GM12873 (cell line): ENCODE results near the gene MTCL3.

ENCODE experiments used
- TF ChIP-seq, protein P1 (sequence below): IDR thresholded peaks from 2 replicates; pipeline ENCODE4 v1.5.1; 2012; ENCODE audit warnings: low read depth, mild to moderate bottlenecking, moderate library complexity, low read length, control low read depth; ENCODE audit not compliant: insufficient read depth; ENCODE audit errors: missing control alignments

Gene MTCL3

DNA sequence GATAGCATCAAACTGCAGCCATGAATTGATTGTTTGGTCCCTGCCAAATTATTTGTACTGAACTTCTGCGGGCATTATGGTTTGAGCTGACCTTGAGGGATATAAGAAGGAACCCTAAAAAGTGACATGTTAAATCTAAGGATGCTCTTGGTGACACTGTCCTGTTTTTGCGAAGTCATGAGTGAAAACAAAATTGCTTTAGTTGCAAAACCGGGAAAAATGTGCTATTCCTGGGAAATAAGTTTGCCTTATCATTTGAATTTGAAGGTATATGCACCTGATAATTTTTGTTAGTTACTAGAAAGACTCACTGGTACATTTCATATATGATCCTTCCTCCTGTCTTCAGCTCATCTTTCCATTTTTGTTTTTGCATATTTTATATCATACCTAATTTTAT is 67.7 kb downstream of the MTCL3 start:
- TF ChIP-seq, protein P1, sequence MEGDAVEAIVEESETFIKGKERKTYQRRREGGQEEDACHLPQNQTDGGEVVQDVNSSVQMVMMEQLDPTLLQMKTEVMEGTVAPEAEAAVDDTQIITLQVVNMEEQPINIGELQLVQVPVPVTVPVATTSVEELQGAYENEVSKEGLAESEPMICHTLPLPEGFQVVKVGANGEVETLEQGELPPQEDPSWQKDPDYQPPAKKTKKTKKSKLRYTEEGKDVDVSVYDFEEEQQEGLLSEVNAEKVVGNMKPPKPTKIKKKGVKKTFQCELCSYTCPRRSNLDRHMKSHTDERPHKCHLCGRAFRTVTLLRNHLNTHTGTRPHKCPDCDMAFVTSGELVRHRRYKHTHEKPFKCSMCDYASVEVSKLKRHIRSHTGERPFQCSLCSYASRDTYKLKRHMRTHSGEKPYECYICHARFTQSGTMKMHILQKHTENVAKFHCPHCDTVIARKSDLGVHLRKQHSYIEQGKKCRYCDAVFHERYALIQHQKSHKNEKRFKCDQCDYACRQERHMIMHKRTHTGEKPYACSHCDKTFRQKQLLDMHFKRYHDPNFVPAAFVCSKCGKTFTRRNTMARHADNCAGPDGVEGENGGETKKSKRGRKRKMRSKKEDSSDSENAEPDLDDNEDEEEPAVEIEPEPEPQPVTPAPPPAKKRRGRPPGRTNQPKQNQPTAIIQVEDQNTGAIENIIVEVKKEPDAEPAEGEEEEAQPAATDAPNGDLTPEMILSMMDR = no peak

DNA sequence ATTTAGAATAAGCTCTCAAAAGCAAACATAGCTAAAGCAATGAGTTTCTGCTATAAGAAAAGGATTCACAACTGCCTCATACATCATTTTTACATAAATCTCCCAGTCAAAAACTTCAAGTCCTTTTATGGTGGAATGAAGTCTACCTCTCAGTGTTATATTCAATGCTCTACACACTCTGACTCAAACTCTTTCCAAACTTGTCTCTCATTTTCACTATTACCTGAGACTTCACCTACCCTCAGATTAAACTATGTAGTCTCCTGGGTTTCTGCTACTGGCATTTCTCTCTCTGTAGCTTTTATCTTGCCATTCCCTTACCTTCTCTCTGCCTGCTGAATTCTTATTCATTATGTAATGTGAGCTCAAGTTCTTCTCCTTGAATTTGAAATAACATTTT is 71.4 kb downstream of the MTCL3 start:
- TF ChIP-seq, protein P1 = no peak

DNA sequence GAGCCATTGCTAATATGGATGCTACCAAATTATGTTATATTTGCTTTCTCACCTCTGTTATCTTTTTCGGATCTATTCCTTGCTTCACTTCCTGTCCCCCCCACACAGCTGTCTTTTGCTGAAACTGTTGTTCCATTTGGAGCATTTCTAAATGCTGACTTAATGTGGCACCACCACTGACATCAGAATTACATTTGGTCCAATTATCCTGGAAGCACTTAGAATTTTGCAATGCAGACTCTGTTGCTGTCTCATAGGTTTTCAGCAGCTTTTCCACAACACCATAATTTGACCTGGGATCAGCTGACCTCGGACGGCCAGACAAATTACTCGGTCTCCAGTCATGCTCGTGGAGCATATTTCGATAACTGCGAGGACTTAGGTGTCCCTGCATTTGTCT is 72.8 kb downstream of the MTCL3 start:
- TF ChIP-seq, protein P1 = no peak

DNA sequence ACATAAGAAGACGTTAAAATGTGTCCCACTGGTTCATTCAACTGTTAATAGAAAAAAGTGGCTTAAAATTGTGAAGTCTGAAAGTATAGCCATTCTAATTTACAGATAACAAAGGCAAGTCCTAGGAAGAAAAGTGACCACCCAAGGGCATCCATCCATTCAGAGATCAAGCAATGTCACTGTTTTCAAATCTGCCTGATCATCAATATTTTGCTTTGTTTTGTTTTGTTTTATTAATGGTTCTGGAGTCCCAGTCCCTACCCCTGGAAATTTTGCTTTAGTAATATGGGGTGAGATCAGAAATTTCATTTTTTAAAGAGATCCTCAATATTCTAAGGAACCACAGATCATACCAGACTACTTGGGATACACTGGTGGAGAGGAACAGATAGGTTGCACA is 77.3 kb downstream of the MTCL3 start:
- TF ChIP-seq, protein P1 = no peak

DNA sequence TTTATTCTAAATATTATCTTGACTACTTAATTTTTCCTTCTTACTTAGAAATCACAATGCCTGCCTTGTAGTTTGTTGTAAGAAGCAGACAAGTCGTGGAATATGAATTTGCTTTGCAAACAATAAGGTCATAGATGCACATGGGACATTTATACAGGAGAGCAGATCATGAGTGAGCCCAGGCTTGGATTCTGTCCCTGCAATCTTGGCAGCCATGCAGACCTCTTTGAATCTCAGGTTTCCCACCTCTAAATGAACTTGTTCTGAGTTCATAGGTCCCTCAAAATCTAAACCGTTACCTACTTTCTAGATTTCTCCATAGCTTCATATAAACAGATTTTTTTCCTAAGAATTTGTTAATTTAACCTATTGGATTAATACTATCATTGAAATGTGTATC is 79.4 kb downstream of the MTCL3 start:
- TF ChIP-seq, protein P1 = no peak

DNA sequence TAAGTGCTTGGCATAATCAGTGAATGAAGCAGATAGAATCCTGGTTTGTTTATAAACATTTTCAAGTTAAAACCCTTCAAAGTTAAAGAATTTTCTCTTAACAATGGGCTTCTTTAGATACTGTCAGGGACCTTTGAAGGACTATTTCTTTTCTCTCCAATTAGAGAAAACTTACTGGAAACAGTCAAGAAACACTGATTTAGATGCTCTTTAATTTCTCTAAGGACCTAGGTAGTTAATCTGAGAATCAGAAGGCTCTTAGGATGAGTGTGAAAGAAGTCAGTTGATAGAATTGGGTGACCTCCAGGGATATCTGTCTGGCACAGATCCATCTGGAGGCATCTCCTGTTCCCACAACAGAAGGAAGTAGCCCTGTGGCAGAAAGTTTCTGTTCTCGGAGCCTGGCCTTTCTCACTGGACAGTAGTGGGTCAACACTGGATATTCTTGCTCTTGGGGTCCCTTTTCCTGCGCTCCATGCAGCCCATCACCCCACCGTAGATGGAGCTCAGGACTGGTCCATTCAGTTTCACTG is 82.5 kb downstream of the MTCL3 start:
- TF ChIP-seq, protein P1 = no peak

DNA sequence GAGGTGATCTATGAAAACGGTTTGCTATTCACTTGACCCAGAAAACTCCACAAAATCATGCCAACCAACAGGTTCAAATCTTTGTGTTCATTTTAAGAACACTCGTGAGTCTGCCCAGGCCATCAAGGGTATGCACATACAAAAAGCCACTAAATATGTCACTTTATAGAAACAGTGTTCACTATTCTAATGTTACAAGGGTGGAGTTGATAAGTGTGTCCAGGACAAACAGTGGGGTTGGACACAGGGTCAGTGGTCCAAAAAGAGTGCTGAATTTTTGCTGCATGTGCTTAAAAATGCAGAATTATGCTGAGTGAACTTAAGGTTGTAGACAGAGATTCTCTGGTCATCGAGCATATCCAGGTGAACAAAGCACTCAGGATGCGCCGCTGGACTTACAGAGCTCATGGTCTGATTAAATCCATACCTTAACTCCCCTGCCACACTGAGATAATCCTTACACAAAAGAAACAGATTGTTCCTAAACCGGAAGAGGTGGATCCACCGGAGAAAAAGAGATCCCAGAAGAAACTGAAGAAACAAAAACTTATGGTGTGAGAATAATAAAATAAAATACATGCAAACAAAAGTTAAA is 83.4 kb downstream of the MTCL3 start:
- TF ChIP-seq, protein P1 = no peak
